SIG-M5 treated with dmso at 0.1 percent for 504 hours (cell line): ENCODE results near the gene EXD2.
"Not testable (repeated sequence)": the region's sequence is repeated elsewhere in the genome, so short reads cannot be mapped to it uniquely, and the experiment has no call there.

ENCODE experiments used
- DNase-seq: peaks from one replicate; lab custom pipeline; 2025; ENCODE audit not compliant: unreplicated experiment; lab: John Stamatoyannopoulos, UW

The EXD2 gene

DNA sequence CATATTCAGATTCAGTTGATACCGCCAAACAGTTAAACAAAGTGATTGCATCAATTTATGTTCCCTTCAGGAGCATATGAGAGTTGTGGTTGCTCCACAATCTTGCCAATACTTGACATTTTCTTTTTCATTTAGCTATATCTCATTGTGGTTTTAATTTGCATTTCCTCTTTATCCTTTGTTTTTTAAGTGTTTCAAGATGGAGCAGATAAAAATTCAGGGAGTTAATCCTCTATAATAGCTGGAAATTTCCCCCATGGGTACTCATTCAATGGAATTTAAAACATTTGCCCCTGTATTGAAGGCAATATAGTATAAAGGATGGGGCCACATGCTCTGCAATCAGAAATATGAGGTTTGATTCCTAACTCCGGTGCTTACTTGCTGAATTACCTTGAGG is 1.1 kb upstream of the EXD2 start:
- DNase-seq, result no peak

DNA sequence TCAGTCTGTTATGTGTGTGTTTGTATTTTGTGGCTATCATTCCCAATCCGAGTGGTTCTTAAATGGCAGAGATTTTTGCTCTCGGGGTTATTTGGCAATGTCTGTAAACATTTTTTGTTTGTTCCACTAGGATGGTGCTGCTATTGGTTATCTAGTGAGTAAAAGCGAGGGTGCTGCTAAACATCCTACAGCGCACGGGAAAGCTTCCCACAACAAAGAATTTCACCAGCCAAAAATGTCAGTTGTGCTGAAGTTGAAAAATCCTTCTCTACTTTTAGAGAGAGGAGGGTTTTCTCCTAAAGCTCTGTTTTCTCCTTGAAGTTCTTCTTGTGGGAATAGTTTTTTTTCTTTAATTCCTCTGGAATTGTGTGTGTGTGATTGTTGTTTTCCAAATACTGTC is 2.4 kb downstream of the EXD2 start:
- DNase-seq, result no peak

DNA sequence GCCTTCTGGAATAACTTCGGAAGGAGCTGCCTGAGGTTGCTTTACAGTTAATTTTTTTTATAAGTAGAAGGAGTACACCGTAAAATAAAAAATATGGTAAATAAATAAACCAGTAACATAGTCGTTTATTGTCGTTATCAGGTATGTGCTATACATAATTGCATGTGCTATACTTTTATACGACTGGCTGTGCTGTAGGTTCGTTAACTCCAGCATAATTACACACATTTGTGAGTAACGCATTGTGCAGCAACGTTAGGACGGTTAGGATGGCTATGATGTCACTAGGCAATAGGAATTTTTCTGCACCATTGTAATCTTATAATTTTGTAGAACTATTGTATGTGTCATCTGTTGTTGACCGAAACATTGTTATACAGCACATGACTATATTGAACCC is 8.5 kb downstream of the EXD2 start:
- DNase-seq, result no peak

DNA sequence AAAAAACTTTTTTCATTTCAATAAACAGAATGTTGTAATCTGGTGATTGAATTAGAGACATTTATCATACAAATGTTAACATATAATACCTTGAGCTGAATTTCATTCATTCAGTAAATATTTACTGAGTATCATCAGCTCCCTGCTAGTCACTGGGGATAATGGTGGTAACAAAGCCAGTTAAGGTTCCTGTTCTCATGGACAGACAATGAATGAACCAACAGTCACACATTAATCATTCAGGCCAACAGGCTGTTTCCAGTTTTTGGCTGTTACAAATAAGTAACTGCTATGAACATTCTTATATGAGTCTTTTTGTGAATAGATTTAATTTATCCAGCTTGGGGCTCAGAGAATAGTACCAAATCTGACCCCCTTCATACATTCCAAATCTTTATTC is 13.5 kb downstream of the EXD2 start:
- no peak for DNase-seq

DNA sequence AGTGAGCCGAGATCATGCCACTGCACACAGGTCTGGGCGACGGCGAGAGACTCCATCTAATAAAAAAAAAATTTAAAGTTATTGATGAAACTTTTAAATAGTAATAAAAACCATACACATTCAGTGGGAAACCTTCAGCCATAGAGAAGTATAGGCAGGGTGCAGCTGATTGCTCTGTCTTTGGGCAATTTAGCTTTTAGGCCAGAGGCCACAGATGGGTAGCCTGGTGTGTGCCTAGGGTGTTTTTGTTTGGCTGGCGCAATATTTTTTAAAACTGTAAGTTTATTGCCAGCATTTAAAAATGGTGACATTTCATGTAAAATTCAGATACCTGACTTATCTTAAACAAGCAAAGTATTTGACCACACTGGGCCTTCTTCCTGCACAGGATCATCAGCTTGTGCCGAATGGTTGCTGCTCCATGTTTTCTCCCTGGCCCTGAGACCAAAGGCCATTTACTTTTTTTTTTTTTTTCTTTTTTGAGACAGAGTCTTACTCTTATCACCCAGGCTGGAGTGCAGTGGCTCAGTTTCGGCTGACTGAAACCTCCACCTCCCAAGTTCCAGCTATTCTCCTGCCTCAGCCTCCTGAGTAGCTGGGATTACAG is 16.2 kb downstream of the EXD2 start:
- DNase-seq, result no peak

DNA sequence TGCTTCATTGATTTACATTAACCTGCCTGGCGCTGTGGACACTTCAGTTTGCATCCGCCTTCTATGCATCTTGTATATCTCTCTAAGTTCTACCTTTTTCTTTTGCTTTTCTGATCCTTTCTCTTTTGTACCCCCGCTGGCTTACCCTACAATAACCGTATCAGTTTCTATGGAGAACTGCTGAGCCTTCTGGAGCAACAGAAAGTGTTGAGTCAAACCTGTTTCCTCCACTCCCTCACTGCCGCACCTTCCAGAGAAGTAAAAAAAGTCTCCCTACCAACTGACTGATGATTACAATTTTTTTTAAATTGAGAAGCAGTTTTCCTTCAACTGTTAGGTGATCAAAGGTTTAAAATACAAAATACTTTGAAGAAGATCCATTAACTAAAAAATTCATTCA is 17.4 kb downstream of the EXD2 start:
- no peak for DNase-seq

DNA sequence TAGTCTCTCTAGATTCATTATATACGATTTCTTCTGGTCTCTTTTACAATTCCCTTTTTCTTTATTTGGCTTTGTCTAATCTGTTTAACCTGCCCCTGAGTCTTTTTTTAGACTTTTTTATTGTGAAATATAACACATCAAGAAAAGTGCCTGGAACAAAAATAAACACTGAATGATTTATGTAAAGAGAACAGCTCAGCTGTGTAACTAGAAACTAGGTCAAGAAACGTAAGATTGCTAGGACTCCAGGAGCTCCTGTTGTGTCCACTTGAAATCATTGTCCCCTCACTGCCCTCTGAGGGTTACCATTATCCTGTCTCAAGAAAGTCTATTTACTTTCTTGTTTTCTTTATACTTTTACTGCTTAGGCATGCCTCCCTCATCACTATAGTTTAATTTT is 23.1 kb downstream of the EXD2 start:
- DNase-seq, result peak; percentile 9

DNA sequence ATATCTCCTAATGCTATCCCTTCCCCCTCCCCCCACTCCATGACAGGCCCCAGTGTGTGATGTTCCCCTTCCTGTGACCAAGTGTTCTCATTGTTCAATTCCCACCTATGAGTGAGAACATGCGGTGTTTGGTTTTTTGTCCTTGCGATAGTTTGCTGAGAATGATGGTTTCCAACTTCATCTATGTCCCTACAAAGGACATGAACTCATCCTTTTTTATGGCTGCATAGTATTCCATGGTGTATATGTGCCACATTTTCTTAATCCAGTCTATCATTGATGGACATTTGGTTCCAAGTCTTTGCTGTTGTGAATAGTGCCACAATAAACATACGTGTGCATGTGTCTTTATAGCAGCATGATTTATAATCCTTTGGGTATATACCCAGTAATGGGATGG is 26.4 kb downstream of the EXD2 start:
- DNase-seq, result not testable (repeated sequence)

DNA sequence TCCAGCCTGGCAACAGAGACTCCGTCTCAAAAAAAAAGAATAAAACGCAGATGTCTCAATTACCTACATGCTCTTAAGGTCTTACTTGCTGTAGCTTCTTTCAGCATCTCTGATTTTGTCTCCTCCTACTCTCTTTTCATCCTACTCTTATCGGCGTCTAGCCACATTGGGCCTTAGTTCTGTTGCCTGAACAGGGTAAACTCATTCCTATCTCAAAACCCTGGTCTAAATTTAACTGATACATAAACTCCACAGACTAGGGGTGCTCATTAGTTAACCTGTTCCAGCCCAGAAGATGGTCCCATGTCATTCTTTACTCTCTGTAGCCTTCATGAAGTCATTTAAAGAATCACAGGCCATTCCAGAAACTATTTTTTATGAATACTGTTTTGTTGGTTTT is 33.6 kb downstream of the EXD2 start:
- no peak for DNase-seq

DNA sequence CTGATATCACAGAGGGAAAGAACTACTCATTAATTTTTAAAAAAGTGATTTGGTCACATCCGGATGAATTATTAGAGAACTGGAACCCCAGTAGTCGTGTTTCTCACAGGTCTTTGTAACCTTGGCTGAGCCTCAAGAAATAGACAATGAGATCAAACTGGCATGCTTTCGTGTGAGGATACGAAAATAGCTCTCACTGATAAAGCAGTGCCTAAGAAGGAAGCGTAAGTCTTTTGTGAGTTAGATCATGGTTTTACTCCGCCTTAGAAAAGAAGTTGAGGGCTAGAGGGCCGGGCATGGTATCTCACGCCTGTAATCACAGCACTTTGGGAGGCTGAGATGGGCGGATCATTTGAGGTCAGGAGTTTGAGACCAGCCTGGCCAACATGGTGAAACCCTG is 34.9 kb downstream of the EXD2 start:
- no peak for DNase-seq

DNA sequence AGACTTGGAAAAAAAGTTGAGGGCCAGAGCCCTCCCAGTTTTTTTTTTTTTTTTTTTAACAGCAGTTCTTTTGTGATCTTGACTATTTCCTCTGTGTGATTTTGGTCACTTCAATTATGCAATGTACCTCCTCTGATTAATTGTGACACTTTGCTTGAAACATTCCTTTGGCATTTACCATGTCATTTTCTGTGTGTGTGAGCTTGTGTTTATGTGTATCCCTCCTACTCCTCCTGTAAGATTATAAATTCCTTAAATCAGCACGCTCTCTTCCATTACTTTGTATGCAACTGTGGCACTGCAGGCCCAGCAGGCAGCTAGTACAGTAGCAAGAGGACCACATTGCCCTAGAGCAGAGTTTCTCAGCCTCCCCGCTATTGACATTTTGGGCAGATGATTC is 35.4 kb downstream of the EXD2 start:
- no peak for DNase-seq

DNA sequence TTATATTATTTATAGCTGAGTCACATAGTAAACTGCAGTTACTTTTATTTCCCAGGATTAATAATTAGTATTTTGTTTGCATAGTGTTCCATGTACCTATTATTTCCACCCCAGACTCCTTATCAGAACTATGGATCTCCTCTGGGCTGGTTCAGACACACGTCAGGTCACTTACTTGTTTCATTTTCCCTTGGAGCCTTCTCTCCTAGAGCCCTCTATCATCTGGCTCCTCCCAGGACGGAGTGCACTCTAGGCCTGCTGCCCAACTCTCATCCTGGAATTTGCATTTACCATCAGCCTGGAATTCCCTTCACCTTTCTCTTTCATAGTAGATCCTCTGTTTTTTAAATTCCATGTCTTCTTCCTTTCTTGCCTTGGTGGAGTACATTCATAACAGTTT is 40.2 kb downstream of the EXD2 start:
- no peak for DNase-seq

DNA sequence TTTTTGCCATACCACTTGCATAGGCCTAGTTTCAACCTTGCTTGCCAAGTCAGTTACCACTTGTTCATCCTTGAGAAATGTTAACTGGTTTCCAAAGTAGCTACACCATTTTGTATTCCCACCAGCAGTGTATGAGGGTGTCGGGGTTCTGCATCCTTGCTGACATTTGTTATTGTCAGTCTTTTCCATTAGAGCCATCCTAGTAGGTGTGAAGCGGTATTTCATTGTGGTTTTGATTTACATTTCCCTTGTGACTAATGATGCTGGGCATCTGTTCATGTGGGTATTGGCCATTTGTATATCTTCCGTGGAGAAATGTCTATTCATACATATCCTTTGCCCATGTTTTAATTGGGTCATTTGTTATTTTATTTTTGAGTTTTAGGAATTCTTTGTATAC is 41.1 kb downstream of the EXD2 start:
- DNase-seq, result no peak

DNA sequence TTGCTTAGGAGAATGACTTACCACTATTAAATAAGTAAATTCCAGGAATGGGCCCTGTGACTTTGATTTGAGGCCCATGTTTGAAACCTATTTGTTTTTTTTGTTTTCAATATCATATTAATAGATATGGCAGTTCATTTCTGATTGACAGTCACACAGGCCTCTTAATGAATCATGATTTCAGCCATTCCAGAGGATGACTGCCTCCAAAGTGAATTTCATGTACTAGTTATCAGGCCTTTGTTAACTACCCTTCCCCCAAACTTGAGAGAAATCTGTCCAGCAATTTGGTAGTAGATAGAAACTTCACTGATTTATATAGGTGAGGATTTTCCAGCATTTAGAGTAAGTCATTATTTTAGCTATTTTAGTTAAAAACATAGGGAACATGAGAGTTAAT is 42.8 kb downstream of the EXD2 start:
- DNase-seq, result no peak

DNA sequence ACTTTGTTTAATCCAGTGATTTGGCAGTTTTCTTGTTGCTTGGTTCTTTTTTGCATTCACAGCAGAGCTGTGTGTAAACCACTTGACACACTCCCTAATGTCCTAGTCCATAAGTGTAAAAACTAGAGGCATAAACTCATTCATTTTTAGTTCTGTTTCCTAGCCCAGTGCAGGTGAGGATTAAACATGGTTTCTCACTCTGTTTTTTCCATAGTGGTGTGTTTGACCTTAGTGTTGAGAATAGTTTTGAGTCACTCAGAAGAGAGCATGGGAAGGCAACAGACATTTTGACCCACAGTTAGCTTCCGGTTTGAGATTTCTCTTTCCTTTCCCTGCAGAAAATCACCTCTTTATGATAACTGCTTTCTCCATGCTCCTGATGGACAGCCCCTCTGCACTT is 44.4 kb downstream of the EXD2 start:
- DNase-seq, result no peak

DNA sequence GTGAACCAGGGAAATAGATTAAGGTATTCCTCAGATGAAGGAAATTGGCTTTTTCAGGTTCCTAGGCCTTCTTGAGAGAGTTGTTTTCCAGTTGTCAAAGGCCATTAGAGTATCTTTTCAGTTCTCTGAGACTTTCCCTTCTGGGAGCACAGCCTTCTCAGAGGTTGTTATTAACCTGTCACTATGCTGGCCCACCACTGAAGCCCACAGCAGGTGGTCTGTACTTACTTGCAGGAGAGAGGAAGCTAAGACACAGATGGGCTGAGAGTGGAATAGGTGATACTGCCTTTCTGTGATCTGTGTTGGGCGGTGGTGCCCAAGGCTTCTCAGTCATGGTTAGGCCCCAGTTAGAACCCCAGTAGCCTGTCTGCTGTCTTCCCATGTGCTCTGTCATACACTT is 45.8 kb downstream of the EXD2 start:
- no peak for DNase-seq

DNA sequence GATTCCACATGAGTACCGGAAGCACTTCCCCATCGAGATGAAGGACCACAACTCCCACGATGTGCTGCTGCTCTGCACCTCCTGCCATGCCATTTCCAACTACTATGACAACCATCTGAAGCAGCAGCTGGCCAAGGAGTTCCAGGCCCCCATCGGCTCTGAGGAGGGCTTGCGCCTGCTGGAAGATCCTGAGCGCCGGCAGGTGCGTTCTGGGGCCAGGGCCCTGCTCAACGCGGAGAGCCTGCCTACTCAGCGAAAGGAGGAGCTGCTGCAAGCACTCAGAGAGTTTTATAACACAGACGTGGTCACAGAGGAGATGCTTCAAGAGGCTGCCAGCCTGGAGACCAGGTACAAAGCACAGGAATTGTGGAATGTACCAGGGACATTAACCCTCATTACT is 46.3 kb downstream of the EXD2 start:
- DNase-seq, result no peak

DNA sequence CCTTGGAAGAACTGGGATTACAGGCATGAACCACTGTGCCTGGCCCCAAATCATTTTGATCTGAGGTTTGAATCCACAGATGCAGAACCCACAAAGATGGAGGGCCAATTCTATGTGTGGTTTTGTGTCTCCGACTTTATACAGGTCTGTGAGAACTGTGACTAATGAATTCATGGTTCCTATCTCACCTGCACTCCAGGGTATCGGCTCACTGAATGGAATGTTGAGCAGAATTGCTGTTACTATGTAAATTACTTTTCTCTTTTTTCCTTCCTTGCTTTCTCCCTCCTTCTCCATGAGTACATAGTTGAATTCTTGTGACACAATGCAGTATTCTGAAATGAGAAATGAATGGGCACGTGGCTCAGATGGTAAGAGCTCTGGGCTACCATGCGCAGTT is 47.6 kb downstream of the EXD2 start:
- no peak for DNase-seq

DNA sequence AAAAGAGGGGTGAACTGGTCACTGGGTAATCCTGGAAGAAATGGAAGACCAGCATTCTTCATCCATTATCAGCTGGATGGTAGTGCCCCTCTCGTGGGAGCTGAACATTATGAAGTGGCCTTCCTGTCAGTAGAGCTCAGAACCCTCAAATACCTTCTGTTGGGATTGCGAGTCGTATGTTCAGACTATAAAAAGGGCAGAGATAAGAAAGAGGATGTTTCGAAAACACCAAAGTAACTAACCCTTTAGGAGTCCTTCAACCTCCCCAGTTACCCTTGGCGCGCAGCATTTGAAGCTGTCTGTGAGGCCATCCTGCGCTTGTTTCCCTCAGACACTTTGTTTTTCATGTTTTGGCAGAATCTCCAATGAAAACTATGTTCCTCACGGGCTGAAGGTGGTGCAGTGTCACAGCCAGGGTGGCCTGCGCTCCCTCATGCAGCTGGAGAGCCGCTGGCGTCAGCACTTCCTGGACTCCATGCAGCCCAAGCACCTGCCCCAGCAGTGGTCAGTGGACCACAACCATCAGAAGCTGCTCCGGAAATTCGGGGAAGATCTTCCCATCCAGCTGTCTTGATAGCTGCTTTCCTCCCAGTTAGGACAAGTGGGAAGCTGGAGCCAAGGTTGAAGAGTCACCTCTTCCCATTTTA is 49.4 kb downstream of the EXD2 start:
- DNase-seq, result peak; percentile 7

DNA sequence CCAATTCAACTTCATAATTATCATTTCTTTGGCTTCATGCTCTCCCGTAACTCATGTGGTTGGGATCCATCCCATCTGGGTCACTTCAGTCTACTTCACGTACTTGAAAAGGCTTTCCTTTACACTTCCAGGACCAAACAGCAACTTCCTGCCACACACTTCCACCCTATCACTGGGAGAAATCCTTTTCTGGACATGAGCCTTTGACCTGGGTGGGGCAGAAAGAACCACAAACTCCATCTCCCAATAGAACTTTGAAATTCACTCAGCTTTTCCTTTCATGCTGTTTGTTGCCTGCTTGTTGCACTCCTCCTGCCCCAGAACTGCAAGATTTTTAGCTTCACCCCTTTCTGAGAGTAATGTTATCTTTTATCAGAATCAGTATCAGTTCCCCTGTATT is 50.3 kb downstream of the EXD2 start:
- no peak for DNase-seq

DNA sequence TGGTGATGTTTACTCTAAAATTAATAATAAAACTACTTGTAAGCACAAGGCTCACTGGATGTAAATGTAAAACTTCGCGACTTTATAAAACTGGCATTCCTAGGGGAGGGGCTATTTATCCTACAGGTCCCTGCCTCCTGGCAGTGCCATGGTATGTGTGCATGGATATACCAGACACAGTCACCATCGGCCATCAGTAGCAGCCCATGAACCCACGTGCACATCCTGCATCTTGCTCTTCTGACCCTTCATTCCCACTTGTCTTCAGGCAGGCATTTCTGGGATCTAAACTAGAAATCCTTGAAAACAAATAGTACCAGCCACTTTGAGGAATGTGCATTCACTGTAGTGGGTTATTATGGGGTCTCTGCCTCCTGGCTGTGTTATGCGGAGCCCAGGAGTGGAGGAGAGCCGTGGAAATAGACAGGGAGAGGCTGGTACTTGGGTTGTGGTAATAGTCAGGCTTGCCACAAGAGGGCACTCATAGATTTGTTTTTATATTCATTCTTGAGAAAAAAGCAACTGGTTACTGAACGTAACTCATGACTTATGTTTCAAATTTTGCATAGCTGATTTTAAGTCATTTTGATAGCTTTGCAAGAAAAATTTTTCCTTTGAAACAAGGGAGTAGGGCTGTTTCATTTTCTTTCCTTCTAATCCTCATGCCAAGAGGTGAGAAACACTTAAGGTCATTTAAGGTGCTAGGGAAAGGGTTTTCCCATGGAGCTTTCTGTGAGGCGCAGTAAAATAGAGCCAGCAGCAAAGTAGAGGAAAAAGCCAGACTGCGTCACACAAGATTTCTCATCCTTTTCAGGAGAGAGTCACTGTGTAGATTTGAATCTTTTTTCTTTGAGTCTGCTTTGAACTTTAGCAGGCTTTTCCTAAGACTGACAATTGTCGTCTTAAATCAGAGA is 51.3 kb downstream of the EXD2 start:
- peak; percentile 54 for DNase-seq

DNA sequence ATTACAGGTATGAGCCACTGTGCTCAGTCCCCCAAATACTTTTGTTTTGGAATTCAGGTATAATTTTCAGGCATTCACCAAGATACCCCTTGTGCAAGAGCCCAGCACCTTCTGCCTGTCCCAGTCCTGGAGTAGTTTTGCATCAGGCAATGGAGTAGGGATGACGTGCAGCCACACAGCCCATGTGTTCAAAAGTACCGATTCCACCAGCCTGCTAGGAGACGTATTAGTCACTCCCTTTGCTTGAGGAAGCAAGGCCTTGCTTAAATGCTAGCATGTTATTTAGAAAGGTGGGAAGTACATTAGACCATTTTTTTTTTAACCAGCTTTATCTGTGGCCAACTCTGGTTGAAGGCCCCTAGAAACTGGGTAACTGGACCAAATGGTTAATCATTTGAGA is 53.6 kb downstream of the EXD2 start:
- DNase-seq, result no peak
